GM12865 (cell line): ENCODE measurements around the gene LRIG1.

Experiments
- DNase-seq: peaks from one replicate; pipeline ENCODE4 v3.0.0; 2010; ENCODE audit warnings: low read depth
- H3K4me3 ChIP-seq: 2 replicates; pipeline ENCODE4 v1.5.1; 2011; ENCODE audit warnings: mild to moderate bottlenecking, low read depth, low read length, control low read depth
- TF ChIP-seq, protein P1 (sequence below): IDR thresholded peaks from 2 replicates; pipeline ENCODE4 v1.5.1; 2011; ENCODE audit warnings: low read length, control low read depth, low read depth, inconsistent platforms; ENCODE audit not compliant: insufficient read depth; ENCODE audit errors: missing control alignments

LRIG1 gene

GRCh38 chr3:66473181-66473580 is 27.6 kb downstream of the LRIG1 start:
- TF ChIP-seq, protein P1, sequence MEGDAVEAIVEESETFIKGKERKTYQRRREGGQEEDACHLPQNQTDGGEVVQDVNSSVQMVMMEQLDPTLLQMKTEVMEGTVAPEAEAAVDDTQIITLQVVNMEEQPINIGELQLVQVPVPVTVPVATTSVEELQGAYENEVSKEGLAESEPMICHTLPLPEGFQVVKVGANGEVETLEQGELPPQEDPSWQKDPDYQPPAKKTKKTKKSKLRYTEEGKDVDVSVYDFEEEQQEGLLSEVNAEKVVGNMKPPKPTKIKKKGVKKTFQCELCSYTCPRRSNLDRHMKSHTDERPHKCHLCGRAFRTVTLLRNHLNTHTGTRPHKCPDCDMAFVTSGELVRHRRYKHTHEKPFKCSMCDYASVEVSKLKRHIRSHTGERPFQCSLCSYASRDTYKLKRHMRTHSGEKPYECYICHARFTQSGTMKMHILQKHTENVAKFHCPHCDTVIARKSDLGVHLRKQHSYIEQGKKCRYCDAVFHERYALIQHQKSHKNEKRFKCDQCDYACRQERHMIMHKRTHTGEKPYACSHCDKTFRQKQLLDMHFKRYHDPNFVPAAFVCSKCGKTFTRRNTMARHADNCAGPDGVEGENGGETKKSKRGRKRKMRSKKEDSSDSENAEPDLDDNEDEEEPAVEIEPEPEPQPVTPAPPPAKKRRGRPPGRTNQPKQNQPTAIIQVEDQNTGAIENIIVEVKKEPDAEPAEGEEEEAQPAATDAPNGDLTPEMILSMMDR, result no peak
- peak overlapping the region; percentile 39 for H3K4me3 ChIP-seq
- no peak for DNase-seq

- DNase-seq, result peak; percentile 90
- TF ChIP-seq, protein P1, result no peak
- H3K4me3 ChIP-seq, result peak overlapping the region; percentile 39
These were observed 28.3 kb downstream of the LRIG1 start for GRCh38 chr3:66472313-66473134.

- no peak for DNase-seq
- no peak overlapping the region for H3K4me3 ChIP-seq
- TF ChIP-seq, protein P1, result no peak
These were observed 29.7 kb downstream of the LRIG1 start for GRCh38 chr3:66470956-66471686.

DNA sequence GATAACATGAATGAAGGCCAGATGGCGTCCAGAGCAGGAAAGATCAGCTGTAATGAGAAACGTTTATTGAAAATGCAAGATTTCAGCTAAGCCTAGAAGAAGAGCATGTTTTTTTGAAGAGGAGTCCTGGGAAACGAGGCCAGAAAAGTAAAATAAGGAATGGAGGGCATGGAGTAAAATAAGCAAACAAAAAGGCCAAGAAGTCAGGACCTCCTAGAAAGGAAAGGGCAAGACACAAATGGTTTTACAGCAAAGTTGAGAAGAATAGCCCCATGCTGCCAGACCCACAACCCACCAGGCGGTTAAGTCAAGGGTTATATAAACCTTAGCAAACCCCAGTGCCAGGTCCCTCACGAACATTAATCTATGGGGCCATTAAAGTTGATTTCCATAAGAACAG is 30.5 kb downstream of the LRIG1 start:
- no peak overlapping the region for H3K4me3 ChIP-seq
- TF ChIP-seq, protein P1, result no peak
- DNase-seq, result no peak

DNA sequence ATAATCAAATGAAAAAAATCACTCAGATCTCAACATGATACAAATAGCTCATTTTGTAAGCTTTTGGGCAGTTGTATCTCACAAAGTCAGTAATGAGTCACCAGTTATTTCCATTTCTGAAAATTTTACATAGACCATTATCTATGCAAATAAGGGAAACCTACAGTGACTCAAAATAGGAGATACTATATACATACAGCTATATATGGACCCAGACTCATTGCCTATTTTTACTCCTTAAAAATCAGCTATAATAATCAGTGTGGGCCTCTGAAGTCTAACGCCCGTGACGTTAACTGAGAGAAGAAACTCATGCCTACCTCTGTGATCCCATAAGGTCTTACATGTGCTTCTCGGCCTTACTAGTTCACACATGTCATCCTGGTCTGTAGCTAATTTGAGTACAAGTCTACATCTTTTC is 31.6 kb downstream of the LRIG1 start:
- H3K4me3 ChIP-seq, result peak overlapping the region; percentile 37; the same call in 1 of the 2 replicates
- peak; percentile 86 for DNase-seq
- TF ChIP-seq, protein P1, result no peak

DNA sequence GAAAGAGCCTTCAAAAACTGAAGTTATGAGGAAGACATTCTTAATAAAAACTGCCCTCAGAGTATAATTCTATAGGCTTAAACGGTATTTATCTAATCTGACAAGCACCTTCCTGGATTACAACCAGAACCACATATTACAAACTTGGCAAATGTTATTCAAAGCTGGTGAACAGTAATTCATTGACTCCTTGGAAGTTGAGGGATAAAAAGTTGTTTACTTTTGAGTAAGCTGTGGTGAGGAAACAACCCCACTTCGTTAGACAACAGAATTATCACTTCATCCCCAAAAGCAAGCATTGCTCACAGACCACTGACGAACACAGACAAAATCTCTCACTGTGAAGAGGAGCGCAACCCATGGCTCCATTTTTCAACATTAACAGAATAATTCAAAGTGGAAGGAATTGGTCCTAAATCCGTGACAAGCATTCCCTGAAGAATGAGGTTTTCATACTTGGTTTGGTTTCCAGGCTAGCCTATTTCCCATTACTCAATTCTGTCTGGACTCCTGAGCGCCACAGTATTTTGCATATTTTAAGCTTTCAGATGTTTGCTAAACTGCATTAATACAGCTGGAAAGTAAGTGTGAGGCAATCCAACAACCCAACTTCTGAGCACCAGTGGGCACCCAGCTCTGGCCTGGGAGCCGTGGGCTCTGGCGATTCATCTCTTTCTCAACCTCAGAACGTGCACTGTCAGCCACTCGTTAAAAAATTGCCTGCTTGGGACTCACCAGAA is 32.7 kb downstream of the LRIG1 start:
- H3K4me3 ChIP-seq, result peak overlapping the region; percentile 37
- TF ChIP-seq, protein P1, result no peak
- peak; percentile 23 for DNase-seq
